Measurements from ENCODE around the gene CCSER1.

The CCSER1 gene

DNA sequence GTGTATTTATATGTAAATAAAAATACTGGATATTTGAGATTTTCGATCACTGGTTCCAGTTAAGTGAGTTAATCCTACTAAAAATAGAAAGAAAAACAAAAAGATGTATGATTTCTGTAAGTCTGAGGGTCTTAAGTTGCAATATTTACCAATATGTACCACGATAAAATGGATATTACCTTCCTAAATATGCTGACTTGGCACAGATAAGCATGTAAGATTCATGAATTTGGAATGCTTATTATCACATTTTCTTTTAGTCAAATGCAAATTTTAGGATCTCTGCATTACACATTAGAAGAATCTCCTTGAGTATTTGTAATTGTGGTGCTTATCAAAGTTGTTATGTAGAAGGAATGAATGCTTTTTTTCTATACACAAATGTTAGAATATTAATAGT, 1158.3 kb downstream of the CCSER1 start:
- in situ Hi-C loops (cut with HindIII; ENCODE audit: low sequenced_read_pairs): no loop called here
- DNase-seq (ENCODE audit: low read depth, low spot score): no peak
- TF ChIP-seq, protein P1, sequence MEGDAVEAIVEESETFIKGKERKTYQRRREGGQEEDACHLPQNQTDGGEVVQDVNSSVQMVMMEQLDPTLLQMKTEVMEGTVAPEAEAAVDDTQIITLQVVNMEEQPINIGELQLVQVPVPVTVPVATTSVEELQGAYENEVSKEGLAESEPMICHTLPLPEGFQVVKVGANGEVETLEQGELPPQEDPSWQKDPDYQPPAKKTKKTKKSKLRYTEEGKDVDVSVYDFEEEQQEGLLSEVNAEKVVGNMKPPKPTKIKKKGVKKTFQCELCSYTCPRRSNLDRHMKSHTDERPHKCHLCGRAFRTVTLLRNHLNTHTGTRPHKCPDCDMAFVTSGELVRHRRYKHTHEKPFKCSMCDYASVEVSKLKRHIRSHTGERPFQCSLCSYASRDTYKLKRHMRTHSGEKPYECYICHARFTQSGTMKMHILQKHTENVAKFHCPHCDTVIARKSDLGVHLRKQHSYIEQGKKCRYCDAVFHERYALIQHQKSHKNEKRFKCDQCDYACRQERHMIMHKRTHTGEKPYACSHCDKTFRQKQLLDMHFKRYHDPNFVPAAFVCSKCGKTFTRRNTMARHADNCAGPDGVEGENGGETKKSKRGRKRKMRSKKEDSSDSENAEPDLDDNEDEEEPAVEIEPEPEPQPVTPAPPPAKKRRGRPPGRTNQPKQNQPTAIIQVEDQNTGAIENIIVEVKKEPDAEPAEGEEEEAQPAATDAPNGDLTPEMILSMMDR (IDR thresholded peaks at IDR 0.05; ENCODE audit: low read depth, low read length): no peak
- no peak overlapping the region for H3K4me3 ChIP-seq (ENCODE audit: low read depth, low read length)

DNA sequence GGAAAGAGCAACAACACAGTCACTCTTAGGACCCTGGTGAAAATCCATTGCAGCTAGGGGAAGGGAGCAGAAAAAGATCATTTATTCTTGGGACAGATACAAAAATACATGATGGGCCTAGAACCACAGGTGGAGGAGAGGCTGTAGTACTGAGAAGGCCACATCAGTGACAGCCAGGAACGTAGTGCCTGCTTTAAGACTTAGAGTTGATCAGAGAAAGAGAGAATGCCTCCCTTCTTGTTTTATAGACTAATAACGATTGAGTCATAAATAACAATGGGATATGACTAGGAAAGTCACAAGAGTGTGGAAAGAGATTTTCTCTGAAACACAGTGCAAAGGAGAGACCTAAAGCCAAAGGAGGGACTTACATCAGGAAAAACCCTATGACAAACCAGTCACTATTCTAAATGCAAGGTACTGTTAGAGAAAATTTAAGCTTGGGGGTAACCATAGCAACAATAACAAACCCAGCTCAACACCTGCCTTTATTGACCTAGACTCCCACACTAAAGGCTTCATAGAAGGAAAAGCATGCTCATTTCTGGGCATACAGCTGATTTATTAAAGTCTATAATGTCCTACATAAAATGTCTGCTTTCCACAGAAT, 1161.6 kb downstream of the CCSER1 start:
- DNase-seq (ENCODE audit: low read depth, low spot score): no peak
- TF ChIP-seq, protein P1 (IDR thresholded peaks at IDR 0.05; ENCODE audit: low read depth, low read length): no peak
- no peak overlapping the region for H3K4me3 ChIP-seq (ENCODE audit: low read depth, low read length)
- in situ Hi-C loops (cut with HindIII; ENCODE audit: low sequenced_read_pairs): no loop called here

DNA sequence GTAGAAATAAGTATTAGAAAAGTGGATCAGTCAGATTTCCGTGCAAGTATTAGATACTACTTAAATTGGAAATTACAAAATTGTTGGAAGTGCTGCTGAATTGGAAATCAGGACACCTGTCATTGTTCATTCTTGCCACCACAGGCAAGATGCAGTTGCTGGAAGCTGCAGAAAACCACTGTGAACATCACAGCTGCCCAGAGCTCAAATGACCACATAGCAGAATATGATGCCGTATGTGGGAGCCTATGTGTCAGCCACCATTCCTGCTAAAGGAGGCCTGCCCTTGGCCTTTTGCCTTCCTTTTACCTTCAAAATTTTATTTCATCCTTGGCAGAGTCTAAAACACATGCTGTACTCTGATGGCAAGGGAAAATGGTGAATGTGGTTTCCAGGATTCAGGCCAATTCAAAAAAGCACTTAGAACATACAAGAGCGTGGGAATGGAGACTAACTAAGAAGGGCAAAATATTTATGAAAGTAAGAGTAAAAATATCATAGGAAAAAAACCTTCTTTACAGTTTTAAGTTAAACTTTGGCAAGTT, 1171.0 kb downstream of the CCSER1 start:
- TF ChIP-seq, protein P1 (IDR thresholded peaks at IDR 0.05; ENCODE audit: low read depth, low read length): no peak
- no peak overlapping the region for H3K4me3 ChIP-seq (ENCODE audit: low read depth, low read length)
- in situ Hi-C loops (cut with HindIII; ENCODE audit: low sequenced_read_pairs): no loop called here
- DNase-seq (ENCODE audit: low read depth, low spot score): no peak

DNA sequence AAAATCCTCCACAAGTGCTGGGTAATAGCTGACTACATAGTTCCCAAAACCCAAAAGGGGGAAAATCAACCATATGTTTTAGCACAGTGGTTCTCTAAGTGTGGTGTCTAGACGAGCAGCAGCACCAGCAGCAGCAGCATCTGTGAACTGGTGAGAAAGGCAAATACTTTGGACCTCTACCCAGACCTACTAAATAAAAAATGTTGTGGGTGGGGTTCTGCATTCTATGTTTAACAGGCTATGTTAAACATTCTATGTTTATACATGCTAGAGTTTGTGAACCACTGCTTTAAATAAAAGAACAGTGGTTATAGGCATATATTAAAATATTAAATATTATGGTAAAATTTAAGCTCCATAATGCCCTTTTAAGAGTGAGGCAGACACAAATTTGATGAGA, 1171.6 kb downstream of the CCSER1 start:
- in situ Hi-C loops (cut with HindIII; ENCODE audit: low sequenced_read_pairs): no loop called here
- TF ChIP-seq, protein P1 (IDR thresholded peaks at IDR 0.05; ENCODE audit: low read depth, low read length): no peak
- DNase-seq (ENCODE audit: low read depth, low spot score): no peak
- H3K4me3 ChIP-seq (ENCODE audit: low read depth, low read length): no peak overlapping the region

DNA sequence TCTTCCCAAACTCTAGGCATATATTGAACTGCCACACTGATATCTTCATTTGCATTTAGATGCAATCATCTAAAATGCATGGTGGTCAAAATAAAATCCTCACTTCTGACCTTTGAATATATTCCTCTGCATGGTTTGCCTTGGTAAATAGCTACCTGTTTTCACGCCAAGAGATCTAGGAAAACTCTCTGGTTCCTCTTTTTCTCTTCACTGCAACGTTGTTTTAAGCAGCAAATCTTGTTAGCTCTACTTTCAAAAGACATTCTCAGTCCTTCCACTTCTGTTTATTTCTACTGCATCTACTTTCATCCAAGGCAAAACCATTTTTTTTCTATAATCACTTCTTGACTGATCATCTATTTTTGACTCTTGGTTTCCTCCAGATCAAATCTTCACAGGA, 1174.9 kb downstream of the CCSER1 start:
- DNase-seq (ENCODE audit: low read depth, low spot score): no peak
- no peak overlapping the region for H3K4me3 ChIP-seq (ENCODE audit: low read depth, low read length)
- TF ChIP-seq, protein P1 (IDR thresholded peaks at IDR 0.05; ENCODE audit: low read depth, low read length): no peak
- in situ Hi-C loops (cut with HindIII; ENCODE audit: low sequenced_read_pairs): no loop called here

DNA sequence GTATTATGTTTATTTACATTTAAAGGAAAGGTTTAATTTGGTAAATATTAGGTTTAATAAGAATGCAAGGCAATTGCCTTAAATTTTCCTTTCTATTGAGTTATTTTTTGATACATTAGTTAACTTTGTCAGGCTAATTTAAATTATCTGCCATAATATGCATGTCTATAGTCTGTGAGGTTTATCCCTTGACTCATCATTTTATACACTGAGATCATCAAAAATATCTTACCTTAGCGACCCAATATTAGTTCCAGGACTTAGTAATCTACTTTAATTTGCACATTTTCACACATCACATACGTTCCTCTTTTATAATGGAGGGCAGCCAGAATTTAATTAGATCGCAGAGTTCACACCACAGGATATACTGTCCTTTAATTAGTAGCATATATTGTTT, 1177.1 kb downstream of the CCSER1 start:
- no peak overlapping the region for H3K4me3 ChIP-seq (ENCODE audit: low read depth, low read length)
- TF ChIP-seq, protein P1 (IDR thresholded peaks at IDR 0.05; ENCODE audit: low read depth, low read length): no peak
- no peak for DNase-seq (ENCODE audit: low read depth, low spot score)
- in situ Hi-C loops (cut with HindIII; ENCODE audit: low sequenced_read_pairs): no loop called here

All from astrocyte of the spinal cord (primary cell).